GM21447 (cell line): Measurements from ENCODE around the gene PLVAP.

ENCODE experiments used
- ATAC-seq: cut with Tn5 transposase; IDR thresholded peaks from one replicate; pipeline ENCODE4 v1.9.1; 2021; ENCODE audit not compliant: unreplicated experiment

PLVAP gene

GRCh38 chr19:17376935-17377600 is at the start of gene PLVAP:
PLVAP (minus strand) TSS chr19:17377342; CDS start chr19:17377288, 54 bp downstream.
- no peak for ATAC-seq

- no peak for ATAC-seq
Measured at GRCh38 chr19:17424743-17425365, 47.7 kb upstream of the PLVAP start.

GRCh38 chr19:17423429-17424208 is 46.5 kb upstream of the PLVAP start:
- ATAC-seq = no peak

- ATAC-seq = no peak
Measured at GRCh38 chr19:17421942-17422341, 44.8 kb upstream of the PLVAP start.

- no peak for ATAC-seq
Measured at GRCh38 chr19:17420475-17420924, 43.4 kb upstream of the PLVAP start.

GRCh38 chr19:17419621-17420474 is 42.7 kb upstream of the PLVAP start, which contains the start of gene MVB12A:
MVB12A (plus strand) TSS chr19:17420047; CDS start chr19:17420136, 89 bp downstream.
- ATAC-seq = peak; percentile 81

GRCh38 chr19:17419154-17419620 is 42.0 kb upstream of the PLVAP start:
- no peak for ATAC-seq

- ATAC-seq = no peak
Measured at GRCh38 chr19:17418710-17419109, 41.6 kb upstream of the PLVAP start.

- ATAC-seq = no peak
Measured at GRCh38 chr19:17415121-17415520, 38.0 kb upstream of the PLVAP start.

- no peak for ATAC-seq
Measured at GRCh38 chr19:17414097-17414496, 37.0 kb upstream of the PLVAP start.

- no peak for ATAC-seq
Measured at GRCh38 chr19:17411801-17412200, 34.7 kb upstream of the PLVAP start.

- ATAC-seq = no peak
Measured at GRCh38 chr19:17409990-17410389, 32.8 kb upstream of the PLVAP start.

GRCh38 chr19:17406887-17407196 is 29.7 kb upstream of the PLVAP start:
- no peak for ATAC-seq

GRCh38 chr19:17406046-17406886 is 29.1 kb upstream of the PLVAP start:
- ATAC-seq = no peak

GRCh38 chr19:17405250-17406045 is 28.3 kb upstream of the PLVAP start, which contains the start of gene BST2:
BST2 (minus strand) TSS chr19:17405630; CDS start chr19:17405575, 55 bp downstream.
- peak; percentile 85 for ATAC-seq

- no peak for ATAC-seq
Measured at GRCh38 chr19:17404621-17405249, 27.6 kb upstream of the PLVAP start.

- ATAC-seq = no peak
Measured at GRCh38 chr19:17404015-17404414, 26.9 kb upstream of the PLVAP start.

- no peak for ATAC-seq
Measured at GRCh38 chr19:17402982-17403855, 26.1 kb upstream of the PLVAP start.
